GM12878 (cell line): ENCODE measurements around the gene TMEM131L. TPM values are rescaled to one million over a fixed set of nuclear protein-coding genes. Genes with fewer than 3 reads are reported as not detected.
A peak's percentile ranks its signal among the peaks of the same experiment; 100 is the strongest.

Experiments used
- BCL11A ChIP-seq: IDR thresholded peaks from 2 replicates; pipeline ENCODE4 v1.6.1; 2011; ENCODE audit warnings: low read depth, low read length
- CEBPB ChIP-seq, 2 experiments: fragments of 150-350 bp in 1 of 2; IDR thresholded peaks; 2 replicates each; pipeline ENCODE4 v1.6.1; 2012 to 2014; ENCODE audit warnings: low read depth in 2 of 2, low read length in 2 of 2, borderline replicate concordance in 1 of 2, inconsistent platforms in 1 of 2
- EED ChIP-seq: sonication (generic); IDR thresholded peaks from 2 replicates; pipeline ENCODE4 v1.6.1; 2016; ENCODE audit warnings: antibody characterized with exemption, low read depth
- FOXM1 ChIP-seq: IDR thresholded peaks from 2 replicates; pipeline ENCODE4 v1.6.1; 2012; ENCODE audit warnings: low read depth, mild to moderate bottlenecking, inconsistent platforms, low read length, moderate library complexity
- HDAC6 ChIP-seq: fragments of 200-600 bp; sonication (generic); IDR thresholded peaks from one replicate; pipeline ENCODE4 v1.8.0; 2017; ENCODE audit warnings: antibody characterized with exemption; ENCODE audit not compliant: unreplicated experiment
- IKZF2 ChIP-seq, 2 experiments: fragments of 450-650 bp; IDR thresholded peaks; 2 replicates each; pipeline ENCODE4 v1.6.1; 2017; ENCODE audit warnings: mild to moderate bottlenecking in 2 of 2, moderate library complexity in 2 of 2
- MEF2B ChIP-seq: fragments of 450-650 bp; IDR thresholded peaks from 2 replicates; pipeline ENCODE4 v1.6.1; 2018; ENCODE audit warnings: mild to moderate bottlenecking, moderate library complexity; ENCODE audit not compliant: partially characterized antibody, poor library complexity, severe bottlenecking
- MTA2 ChIP-seq: fragments of 450-650 bp; IDR thresholded peaks from 2 replicates; pipeline ENCODE4 v1.6.1; 2016; ENCODE audit warnings: low read depth, mild to moderate bottlenecking, moderate library complexity
- MTA3 ChIP-seq: IDR thresholded peaks from 2 replicates; pipeline ENCODE4 v1.6.1; 2012; ENCODE audit warnings: low read length, inconsistent platforms, borderline replicate concordance
- MYB ChIP-seq: fragments of 150-350 bp; IDR thresholded peaks from 2 replicates; pipeline ENCODE4 v1.6.1; 2014; ENCODE audit warnings: mild to moderate bottlenecking, low read depth, low read length, borderline replicate concordance
- NR2F1 ChIP-seq: fragments of 450-650 bp; conservative IDR thresholded peaks from 2 replicates; pipeline ENCODE4 v1.6.1; 2017; ENCODE audit warnings: mild to moderate bottlenecking
- PAX5 ChIP-seq: IDR thresholded peaks from 2 replicates; pipeline ENCODE4 v1.6.1; 2011; ENCODE audit warnings: low read depth, low read length, borderline replicate concordance
- POLR2A ChIP-seq: IDR thresholded peaks from 2 replicates; pipeline ENCODE4 v1.6.1; 2011; ENCODE audit warnings: low read depth, mild to moderate bottlenecking, low read length
- PRDM15 ChIP-seq: fragments of 450-650 bp; formaldehyde crosslinking; IDR thresholded peaks from 2 replicates; pipeline ENCODE4 v1.4.0; 2020; ENCODE audit warnings: mild to moderate bottlenecking, moderate library complexity
- ZBED1 ChIP-seq: IDR thresholded peaks from 2 replicates; pipeline ENCODE4 v1.6.1; 2016; ENCODE audit warnings: borderline replicate concordance
- ZNF24 ChIP-seq: fragments of 450-650 bp; IDR thresholded peaks from 2 replicates; pipeline ENCODE4 v1.6.1; 2017; ENCODE audit warnings: antibody characterized with exemption, mild to moderate bottlenecking
- polyA plus RNA-seq, 11 experiments: library from polyadenylated mRNA; depleted of rRNA in 4 of 11; unstranded in 6 of 11; stranded (reverse) in 5 of 11; fragments of >200 nt; fragmentation: Nextera tagmentation in 4 of 11; fragmentation: Illumina TruSeq in 1 of 11; extraction: Ambion mirVana in 4 of 11; extraction: Trizol in 1 of 11; gene quantifications; 1 replicate in 1 of 11; 2 replicates in 10 of 11; pipeline versions ENCODE4 v1.2.1 to v1.2.3, GENCODE V29; 2011 to 2016; ENCODE audit warnings: inconsistent platforms in 2 of 11, missing spikeins in 2 of 11, low read depth in 1 of 11
- total RNA-seq, 4 experiments: library from RNA; depleted of rRNA in 3 of 4; stranded (reverse); fragments of >200 nt in 3 of 4; fragmentation: Illumina TruSeq in 1 of 4; extraction: Trizol in 1 of 4; gene quantifications; 2 replicates each; pipeline versions ENCODE4 v1.2.1 to v1.2.3, GENCODE V29; 2013 to 2021
- TF ChIP-seq, protein P1 (sequence below): fragments of 450-650 bp; formaldehyde crosslinking; IDR thresholded peaks from 2 replicates; pipeline ENCODE4 v1.5.0; 2022; ENCODE audit warnings: mild to moderate bottlenecking, missing genetic modification characterization
- TF ChIP-seq, protein P2 (sequence below): fragments of 150-350 bp; IDR thresholded peaks from 2 replicates; pipeline ENCODE4 v1.6.1; 2016; ENCODE audit warnings: low read depth, low read length
- TF ChIP-seq, protein P3 (sequence below): fragments of 450-650 bp; IDR thresholded peaks from 2 replicates; pipeline ENCODE4 v1.6.1; 2017; ENCODE audit warnings: borderline replicate concordance

TMEM131L gene
- total and polyA plus RNA-seq, 10 of the 15 experiments (the other 5 are each of a cell fraction or from before 2014, with no cell fraction given) = 8.5 to 101 (median 74.4) TPM

DNA sequence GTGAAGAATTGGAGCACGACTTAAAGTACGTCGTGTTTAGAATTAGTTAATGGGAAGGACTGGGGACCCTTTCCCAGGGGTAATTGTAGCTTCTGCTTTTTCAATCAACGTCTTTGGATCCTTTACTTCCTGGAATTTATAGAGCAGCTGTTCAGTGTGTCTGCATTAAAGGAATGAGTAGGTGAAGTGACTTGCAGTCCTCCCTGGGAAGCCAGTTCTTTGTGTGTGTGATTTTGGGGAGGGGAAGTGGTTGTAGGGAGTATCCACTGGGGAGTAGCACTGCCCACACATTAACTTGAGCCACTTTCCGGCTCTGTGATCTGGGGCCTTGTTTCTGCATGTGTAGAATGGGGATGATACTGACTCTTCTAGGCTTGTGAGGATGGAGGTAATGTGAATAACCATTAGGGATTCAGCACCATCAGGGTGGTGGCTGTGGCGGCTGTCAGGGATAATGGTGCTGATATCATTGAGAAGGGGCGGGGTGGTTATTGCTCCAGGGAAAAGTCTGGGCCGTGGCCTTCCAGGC, 54.7 kb downstream of the TMEM131L start (continued):
- TF ChIP-seq, protein P1, sequence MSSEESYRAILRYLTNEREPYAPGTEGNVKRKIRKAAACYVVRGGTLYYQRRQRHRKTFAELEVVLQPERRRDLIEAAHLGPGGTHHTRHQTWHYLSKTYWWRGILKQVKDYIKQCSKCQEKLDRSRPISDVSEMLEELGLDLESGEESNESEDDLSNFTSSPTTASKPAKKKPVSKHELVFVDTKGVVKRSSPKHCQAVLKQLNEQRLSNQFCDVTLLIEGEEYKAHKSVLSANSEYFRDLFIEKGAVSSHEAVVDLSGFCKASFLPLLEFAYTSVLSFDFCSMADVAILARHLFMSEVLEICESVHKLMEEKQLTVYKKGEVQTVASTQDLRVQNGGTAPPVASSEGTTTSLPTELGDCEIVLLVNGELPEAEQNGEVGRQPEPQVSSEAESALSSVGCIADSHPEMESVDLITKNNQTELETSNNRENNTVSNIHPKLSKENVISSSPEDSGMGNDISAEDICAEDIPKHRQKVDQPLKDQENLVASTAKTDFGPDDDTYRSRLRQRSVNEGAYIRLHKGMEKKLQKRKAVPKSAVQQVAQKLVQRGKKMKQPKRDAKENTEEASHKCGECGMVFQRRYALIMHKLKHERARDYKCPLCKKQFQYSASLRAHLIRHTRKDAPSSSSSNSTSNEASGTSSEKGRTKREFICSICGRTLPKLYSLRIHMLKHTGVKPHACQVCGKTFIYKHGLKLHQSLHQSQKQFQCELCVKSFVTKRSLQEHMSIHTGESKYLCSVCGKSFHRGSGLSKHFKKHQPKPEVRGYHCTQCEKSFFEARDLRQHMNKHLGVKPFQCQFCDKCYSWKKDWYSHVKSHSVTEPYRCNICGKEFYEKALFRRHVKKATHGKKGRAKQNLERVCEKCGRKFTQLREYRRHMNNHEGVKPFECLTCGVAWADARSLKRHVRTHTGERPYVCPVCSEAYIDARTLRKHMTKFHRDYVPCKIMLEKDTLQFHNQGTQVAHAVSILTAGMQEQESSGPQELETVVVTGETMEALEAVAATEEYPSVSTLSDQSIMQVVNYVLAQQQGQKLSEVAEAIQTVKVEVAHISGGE = no peak
- no peak for TF ChIP-seq MYB
- TF ChIP-seq MTA3 = peak; percentile 35; the same call in 1 of the 2 replicates
- TF ChIP-seq FOXM1 = peak; percentile 66; the same call in 1 of the 2 replicates
- no peak; the same call in 1 of the 2 replicates for TF ChIP-seq POLR2A
- TF ChIP-seq MEF2B = peak; percentile 99
- TF ChIP-seq PAX5 = peak; percentile 57; the same call in 1 of the 2 replicates
- no peak; the same call in 1 of the 2 replicates for TF ChIP-seq ZNF24
- peak; percentile 80 to 87 for TF ChIP-seq IKZF2 (IDR thresholded peaks at IDR 0.05)
- TF ChIP-seq BCL11A = peak; percentile 61; the same call in 1 of the 2 replicates
- TF ChIP-seq ZBED1 = no peak; the same call in 1 of the 2 replicates
- TF ChIP-seq, protein P2, sequence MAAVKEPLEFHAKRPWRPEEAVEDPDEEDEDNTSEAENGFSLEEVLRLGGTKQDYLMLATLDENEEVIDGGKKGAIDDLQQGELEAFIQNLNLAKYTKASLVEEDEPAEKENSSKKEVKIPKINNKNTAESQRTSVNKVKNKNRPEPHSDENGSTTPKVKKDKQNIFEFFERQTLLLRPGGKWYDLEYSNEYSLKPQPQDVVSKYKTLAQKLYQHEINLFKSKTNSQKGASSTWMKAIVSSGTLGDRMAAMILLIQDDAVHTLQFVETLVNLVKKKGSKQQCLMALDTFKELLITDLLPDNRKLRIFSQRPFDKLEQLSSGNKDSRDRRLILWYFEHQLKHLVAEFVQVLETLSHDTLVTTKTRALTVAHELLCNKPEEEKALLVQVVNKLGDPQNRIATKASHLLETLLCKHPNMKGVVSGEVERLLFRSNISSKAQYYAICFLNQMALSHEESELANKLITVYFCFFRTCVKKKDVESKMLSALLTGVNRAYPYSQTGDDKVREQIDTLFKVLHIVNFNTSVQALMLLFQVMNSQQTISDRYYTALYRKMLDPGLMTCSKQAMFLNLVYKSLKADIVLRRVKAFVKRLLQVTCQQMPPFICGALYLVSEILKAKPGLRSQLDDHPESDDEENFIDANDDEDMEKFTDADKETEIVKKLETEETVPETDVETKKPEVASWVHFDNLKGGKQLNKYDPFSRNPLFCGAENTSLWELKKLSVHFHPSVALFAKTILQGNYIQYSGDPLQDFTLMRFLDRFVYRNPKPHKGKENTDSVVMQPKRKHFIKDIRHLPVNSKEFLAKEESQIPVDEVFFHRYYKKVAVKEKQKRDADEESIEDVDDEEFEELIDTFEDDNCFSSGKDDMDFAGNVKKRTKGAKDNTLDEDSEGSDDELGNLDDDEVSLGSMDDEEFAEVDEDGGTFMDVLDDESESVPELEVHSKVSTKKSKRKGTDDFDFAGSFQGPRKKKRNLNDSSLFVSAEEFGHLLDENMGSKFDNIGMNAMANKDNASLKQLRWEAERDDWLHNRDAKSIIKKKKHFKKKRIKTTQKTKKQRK = no peak
- TF ChIP-seq HDAC6 = no peak
- peak; percentile 87 for TF ChIP-seq EED
- no peak for TF ChIP-seq CEBPB (IDR thresholded peaks at IDR 0.05; ENCODE audit: borderline replicate concordance in 1 of 2, low read depth in 2 of 2, low read length in 2 of 2)
- peak; percentile 24; the same call in 1 of the 2 replicates for TF ChIP-seq MTA2
- TF ChIP-seq, protein P3, sequence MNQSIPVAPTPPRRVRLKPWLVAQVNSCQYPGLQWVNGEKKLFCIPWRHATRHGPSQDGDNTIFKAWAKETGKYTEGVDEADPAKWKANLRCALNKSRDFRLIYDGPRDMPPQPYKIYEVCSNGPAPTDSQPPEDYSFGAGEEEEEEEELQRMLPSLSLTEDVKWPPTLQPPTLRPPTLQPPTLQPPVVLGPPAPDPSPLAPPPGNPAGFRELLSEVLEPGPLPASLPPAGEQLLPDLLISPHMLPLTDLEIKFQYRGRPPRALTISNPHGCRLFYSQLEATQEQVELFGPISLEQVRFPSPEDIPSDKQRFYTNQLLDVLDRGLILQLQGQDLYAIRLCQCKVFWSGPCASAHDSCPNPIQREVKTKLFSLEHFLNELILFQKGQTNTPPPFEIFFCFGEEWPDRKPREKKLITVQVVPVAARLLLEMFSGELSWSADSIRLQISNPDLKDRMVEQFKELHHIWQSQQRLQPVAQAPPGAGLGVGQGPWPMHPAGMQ = no peak
- TF ChIP-seq NR2F1 = no peak
- no peak for TF ChIP-seq PRDM15 (CRISPR knock-in tag)
